ENCODE data around the gene AOX1. TPM values are rescaled to one million over a fixed set of nuclear protein-coding genes. Genes with fewer than 3 reads are reported as not detected.
A peak's percentile ranks its signal among the peaks of the same experiment; 100 is the strongest.
"Not testable (repeated sequence)": the region's sequence is repeated elsewhere in the genome, so short reads cannot be mapped to it uniquely, and the experiment has no call there.

Gene AOX1
- total RNA-seq, 1 experiment from 2014 or later: 5.1 TPM

DNA sequence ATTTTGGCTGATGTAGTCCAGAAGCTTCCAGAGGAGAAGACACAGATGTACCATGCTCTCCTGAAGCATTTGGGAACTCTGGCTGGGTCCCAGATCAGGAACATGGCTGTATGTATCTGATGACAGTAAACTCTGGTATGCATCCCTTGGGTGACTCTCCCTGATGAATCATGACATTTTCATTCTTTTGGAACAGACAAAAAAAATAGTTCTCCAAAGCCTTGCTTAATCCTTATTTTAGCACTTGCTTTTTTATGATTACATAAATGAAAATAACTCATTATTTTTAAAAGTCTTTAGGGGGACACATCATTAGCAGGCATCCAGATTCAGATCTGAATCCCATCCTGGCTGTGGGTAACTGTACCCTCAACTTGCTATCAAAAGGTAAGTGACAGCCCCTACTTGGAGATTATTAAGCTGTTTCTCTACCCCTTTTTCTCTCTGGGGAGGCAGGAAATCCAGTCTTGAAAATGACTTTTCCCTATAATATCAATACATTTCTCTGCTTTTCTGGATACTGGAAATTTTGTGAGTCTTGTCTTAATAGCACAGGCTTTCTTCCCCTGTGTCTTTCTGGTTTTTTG lies 23.3 kb downstream of the AOX1 start:
- Histone ChIP-seq H3K4me1 (replicated peaks; ENCODE audit: insufficient read depth) (peaks cover 30% of the 10 kb centered on the region), H3K36me3 (ENCODE audit: low read depth) (no peaks in the 10 kb centered on the region), H4K20me1 (ENCODE audit: insufficient read depth) (no peaks in the 10 kb centered on the region), H3K27ac (peak overlapping the region; percentile 70), H3F3A (ENCODE audit: insufficient read depth, low read depth) (peaks cover 17% of the 10 kb centered on the region), H3K79me2 (ENCODE audit: low read depth) (no peaks in the 10 kb centered on the region), H3K27me3 (ENCODE audit: insufficient read depth, low read depth) (no peaks in the 10 kb centered on the region), H3K9me2 (ENCODE audit: insufficient read depth) (no peaks in the 10 kb centered on the region), H3K4me3 (peak overlapping the region; percentile 27; the same call in 1 of the 2 replicates), H3K9me3 (ENCODE audit: insufficient read depth, low read depth) (peaks cover 14% of the 10 kb centered on the region; the same call in 1 of the 2 replicates), H3K4me2 (peak overlapping the region; percentile 69), H2AFZ (no peak overlapping the region)
- intact Hi-C loops (cut with micrococcal nuclease; ENCODE audit: unreplicated experiment): loop anchor here (2.0 kb wide), 1 partner anchor 54 kb away; no protein-coding TSS in a partner anchor
- ChIA-PET POLR2A (ENCODE audit: unreplicated experiment) (no interaction called here), CTCF (interaction anchor here (0.7 kb wide), 1 partner anchor 107 kb away, joined by 3 read pairs; no protein-coding TSS in a partner anchor)
- BruUV-seq (replicated peaks): no TSS peak
- TF ChIP-seq, protein P1, sequence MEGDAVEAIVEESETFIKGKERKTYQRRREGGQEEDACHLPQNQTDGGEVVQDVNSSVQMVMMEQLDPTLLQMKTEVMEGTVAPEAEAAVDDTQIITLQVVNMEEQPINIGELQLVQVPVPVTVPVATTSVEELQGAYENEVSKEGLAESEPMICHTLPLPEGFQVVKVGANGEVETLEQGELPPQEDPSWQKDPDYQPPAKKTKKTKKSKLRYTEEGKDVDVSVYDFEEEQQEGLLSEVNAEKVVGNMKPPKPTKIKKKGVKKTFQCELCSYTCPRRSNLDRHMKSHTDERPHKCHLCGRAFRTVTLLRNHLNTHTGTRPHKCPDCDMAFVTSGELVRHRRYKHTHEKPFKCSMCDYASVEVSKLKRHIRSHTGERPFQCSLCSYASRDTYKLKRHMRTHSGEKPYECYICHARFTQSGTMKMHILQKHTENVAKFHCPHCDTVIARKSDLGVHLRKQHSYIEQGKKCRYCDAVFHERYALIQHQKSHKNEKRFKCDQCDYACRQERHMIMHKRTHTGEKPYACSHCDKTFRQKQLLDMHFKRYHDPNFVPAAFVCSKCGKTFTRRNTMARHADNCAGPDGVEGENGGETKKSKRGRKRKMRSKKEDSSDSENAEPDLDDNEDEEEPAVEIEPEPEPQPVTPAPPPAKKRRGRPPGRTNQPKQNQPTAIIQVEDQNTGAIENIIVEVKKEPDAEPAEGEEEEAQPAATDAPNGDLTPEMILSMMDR (conservative IDR thresholded peaks at IDR 0.05): no peak
- TF ChIP-seq EZH2 (IDR thresholded peaks at IDR 0.05; ENCODE audit: low read depth): no peak
- peak; percentile 43 to 86 for DNase-seq

GRCh38 chr2:200610217-200610616 lies 24.4 kb downstream of the AOX1 start:
- H3K9me2 ChIP-seq (ENCODE audit: insufficient read depth); BruUV-seq (replicated peaks); H3K36me3 ChIP-seq (ENCODE audit: low read depth); H3K27me3 ChIP-seq (ENCODE audit: insufficient read depth, low read depth); POLR2A ChIA-PET (ENCODE audit: unreplicated experiment); H3K27ac ChIP-seq; CTCF ChIA-PET; H3K79me2 ChIP-seq (ENCODE audit: low read depth); H3K4me3 ChIP-seq; H3K9me3 ChIP-seq (ENCODE audit: insufficient read depth, low read depth); DNase-seq; H3K4me2 ChIP-seq; H4K20me1 ChIP-seq (ENCODE audit: insufficient read depth); intact Hi-C loops (cut with micrococcal nuclease; ENCODE audit: unreplicated experiment); H2AFZ ChIP-seq: not testable (repeated sequence)
- peaks cover 32% of the 10 kb centered on the region for H3K4me1 ChIP-seq (replicated peaks; ENCODE audit: insufficient read depth)
- H3F3A ChIP-seq (ENCODE audit: insufficient read depth, low read depth): peaks cover 18% of the 10 kb centered on the region

DNA sequence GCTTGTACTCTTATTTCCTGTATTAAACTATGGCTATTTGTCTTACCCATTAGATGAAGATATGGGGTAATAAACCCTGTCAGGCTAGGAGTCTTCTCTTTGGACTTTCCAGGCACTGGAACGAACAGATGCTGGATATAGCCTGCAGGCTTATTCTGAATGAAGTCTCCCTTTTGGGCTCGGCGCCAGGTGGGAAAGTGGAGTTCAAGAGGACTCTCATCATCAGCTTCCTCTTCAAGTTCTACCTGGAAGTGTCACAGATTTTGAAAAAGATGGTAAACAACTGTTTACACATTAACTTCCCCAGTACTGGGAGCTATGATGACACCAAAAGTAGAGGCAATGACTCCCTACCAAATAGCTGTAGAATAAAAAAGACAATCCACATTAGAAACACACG lies 27.9 kb downstream of the AOX1 start:
- CTCF ChIA-PET: interaction anchor here (0.6 kb wide), 1 partner anchor 569 kb away, joined by 3 read pairs; no protein-coding TSS in a partner anchor

DNA sequence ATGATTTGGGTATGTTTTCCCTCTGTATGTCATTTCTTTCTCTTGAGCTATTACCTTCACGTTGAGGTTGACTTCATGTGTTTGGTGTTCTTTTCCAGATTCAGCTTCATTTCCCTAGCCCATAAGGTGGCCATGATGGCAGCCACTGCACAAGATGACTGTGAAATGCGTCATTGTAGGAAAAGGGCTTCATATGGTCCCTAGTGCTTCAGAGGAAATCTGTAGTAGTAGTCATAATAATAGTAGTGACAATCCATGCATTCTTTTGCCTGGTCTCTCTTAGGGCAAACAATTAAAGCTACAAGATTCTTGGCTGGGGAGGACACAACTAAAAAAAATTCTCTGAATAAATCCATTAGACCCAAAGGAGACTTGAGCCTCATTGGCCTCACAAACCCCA lies 28.4 kb downstream of the AOX1 start:
- H3K27ac ChIP-seq: no peak overlapping the region
- no peaks in the 10 kb centered on the region for H3K9me2 ChIP-seq (ENCODE audit: insufficient read depth)
- H3K4me3 ChIP-seq: no peak overlapping the region
- H3K27me3 ChIP-seq (ENCODE audit: insufficient read depth, low read depth): no peaks in the 10 kb centered on the region
- H2AFZ ChIP-seq: no peak overlapping the region
- peaks cover 4% of the 10 kb centered on the region; the same call in 1 of the 2 replicates for H3K9me3 ChIP-seq (ENCODE audit: insufficient read depth, low read depth)
- intact Hi-C loops (cut with micrococcal nuclease; ENCODE audit: unreplicated experiment): no loop called here
- ChIA-PET POLR2A (ENCODE audit: unreplicated experiment) (interaction anchor here (0.6 kb wide), 1 partner anchor 14 kb away, joined by 9 read pairs; no protein-coding TSS in a partner anchor), CTCF (no interaction called here)
- BruUV-seq (replicated peaks): no TSS peak
- peaks cover 15% of the 10 kb centered on the region for H3F3A ChIP-seq (ENCODE audit: insufficient read depth, low read depth)
- H3K36me3 ChIP-seq (ENCODE audit: low read depth): no peaks in the 10 kb centered on the region
- no peak for DNase-seq
- no peak overlapping the region; the same call in 1 of the 2 replicates for H3K4me2 ChIP-seq
- TF ChIP-seq EZH2 (IDR thresholded peaks at IDR 0.05; ENCODE audit: low read depth): no peak
- TF ChIP-seq, protein P1 (conservative IDR thresholded peaks at IDR 0.05): no peak
- peaks cover 26% of the 10 kb centered on the region for H3K4me1 ChIP-seq (replicated peaks; ENCODE audit: insufficient read depth)
- H3K79me2 ChIP-seq (ENCODE audit: low read depth): no peaks in the 10 kb centered on the region
- H4K20me1 ChIP-seq (ENCODE audit: insufficient read depth): no peaks in the 10 kb centered on the region

More for the DNA sequence above, 27.9 kb downstream of the AOX1 start:
- DNase-seq: no peak
- Histone ChIP-seq H3K4me1 (replicated peaks; ENCODE audit: insufficient read depth) (peaks cover 32% of the 10 kb centered on the region), H2AFZ (no peak overlapping the region), H3K27me3 (ENCODE audit: insufficient read depth, low read depth) (no peaks in the 10 kb centered on the region), H3K4me3 (no peak overlapping the region), H3K36me3 (ENCODE audit: low read depth) (no peaks in the 10 kb centered on the region), H3K9me2 (ENCODE audit: insufficient read depth) (no peaks in the 10 kb centered on the region), H3K27ac (no peak overlapping the region), H3K9me3 (ENCODE audit: insufficient read depth, low read depth) (peaks cover 4% of the 10 kb centered on the region; the same call in 1 of the 2 replicates), H3K79me2 (ENCODE audit: low read depth) (no peaks in the 10 kb centered on the region), H3F3A (ENCODE audit: insufficient read depth, low read depth) (peaks cover 17% of the 10 kb centered on the region), H3K4me2 (no peak overlapping the region), H4K20me1 (ENCODE audit: insufficient read depth) (no peaks in the 10 kb centered on the region)
- intact Hi-C loops (cut with micrococcal nuclease; ENCODE audit: unreplicated experiment): no loop called here
- BruUV-seq (replicated peaks): no TSS peak
- TF ChIP-seq EZH2 (IDR thresholded peaks at IDR 0.05; ENCODE audit: low read depth): no peak
- POLR2A ChIA-PET (ENCODE audit: unreplicated experiment): no interaction called here

All from PC-9 (cell line).